Fibroblast of lung (primary cell): ENCODE data around the gene DPP6. TPM values are rescaled to one million over a fixed set of nuclear protein-coding genes. Genes with fewer than 3 reads are reported as not detected.
A peak's percentile ranks its signal among the peaks of the same experiment; 100 is the strongest.

ENCODE experiments used
- DNase-seq, 2 donors: peaks; one replicate each; pipeline versions ENCODE4 v3.0.0 to v3.0.0-alpha.2; 2010; ENCODE audit warnings: low read depth in 2 of 2
- H2AFZ ChIP-seq: 2 replicates; pipeline ENCODE4 v1.5.1; 2012; ENCODE audit warnings: low read length, control low read depth, inconsistent platforms
- H3K27ac ChIP-seq: 2 replicates; pipeline ENCODE4 v1.5.1; 2011; ENCODE audit warnings: low read length, control low read depth; ENCODE audit not compliant: insufficient read depth
- H3K27me3 ChIP-seq: 2 replicates; pipeline ENCODE4 v1.5.1; 2011; ENCODE audit warnings: mild to moderate bottlenecking, low read length; ENCODE audit not compliant: control insufficient read depth, insufficient read depth
- H3K36me3 ChIP-seq: 2 replicates; pipeline ENCODE4 v1.5.1; 2011; ENCODE audit warnings: low read length; ENCODE audit not compliant: control insufficient read depth, insufficient read depth
- H3K4me1 ChIP-seq: 2 replicates; pipeline ENCODE4 v1.5.1; 2011; ENCODE audit warnings: low read length; ENCODE audit not compliant: control insufficient read depth, insufficient read depth; ENCODE audit errors: extremely low read depth
- H3K4me2 ChIP-seq: 2 replicates; pipeline ENCODE4 v1.5.1; 2011; ENCODE audit warnings: low read length, control low read depth; ENCODE audit not compliant: insufficient read depth; ENCODE audit errors: extremely low read depth
- H3K4me3 ChIP-seq, 4 experiments: fragments of 200-600 bp in 1 of 4; sonication (generic) in 1 of 4; replicated peaks in 1 of 4; 2 replicates each; pipeline ENCODE4 v1.5.1; 2011 to 2016; ENCODE audit warnings: low read length in 4 of 4, low read depth in 3 of 4, mild to moderate bottlenecking in 3 of 4, control low read depth in 2 of 4, inconsistent platforms in 1 of 4, mixed read lengths in 1 of 4; ENCODE audit not compliant: insufficient read depth in 1 of 4; ENCODE audit errors: control extremely low read depth in 1 of 4
- H3K79me2 ChIP-seq: 2 replicates; pipeline ENCODE4 v1.5.1; 2012; ENCODE audit warnings: mild to moderate bottlenecking, low read length, inconsistent platforms; ENCODE audit not compliant: control insufficient read depth, insufficient read depth
- H3K9ac ChIP-seq: 2 replicates; pipeline ENCODE4 v1.5.1; 2011; ENCODE audit warnings: mild to moderate bottlenecking, low read length, control low read depth; ENCODE audit not compliant: insufficient read depth
- H3K9me3 ChIP-seq: 2 replicates; pipeline ENCODE4 v1.5.1; 2012; ENCODE audit warnings: low read depth, low read length; ENCODE audit not compliant: control insufficient read depth, insufficient read depth
- H4K20me1 ChIP-seq: 2 replicates; pipeline ENCODE4 v1.5.1; 2011; ENCODE audit warnings: low read length; ENCODE audit not compliant: control insufficient read depth, insufficient read depth; ENCODE audit errors: extremely low read depth
- EZH2 ChIP-seq: IDR thresholded peaks from 2 replicates; pipeline ENCODE4 v1.5.1; 2012; ENCODE audit warnings: low read length, control low read depth, mild to moderate bottlenecking; ENCODE audit errors: missing control alignments
- polyA plus RNA-seq, 2 donors: library from polyadenylated mRNA; depleted of rRNA in 1 of 2; stranded (reverse) in 1 of 2; unstranded in 1 of 2; fragments of >200 nt; gene quantifications; 2 replicates each; pipeline ENCODE4 v1.2.1, GENCODE V29; 2011 to 2012; ENCODE audit warnings: missing spikeins in 1 of 2
- total RNA-seq: library from RNA; depleted of rRNA; stranded (reverse); fragments of >200 nt; gene quantifications from 2 replicates; pipeline ENCODE4 v1.2.1, GENCODE V29; 2014
- TF ChIP-seq, protein P1 (sequence below), 2 donors: IDR thresholded peaks in 1 of 2; conservative IDR thresholded peaks in 1 of 2; 1 replicate in 1 of 2; 2 replicates in 1 of 2; pipeline ENCODE4 v1.5.1; 2011 to 2012; ENCODE audit warnings: low read length in 2 of 2, control low read depth in 1 of 2, inconsistent platforms in 1 of 2, low read depth in 1 of 2, mild to moderate bottlenecking in 1 of 2

The DPP6 gene
- total and polyA plus RNA-seq, 2 donors (not counting 1 experiment from before 2014, with no cell fraction given), result not detected

DNA sequence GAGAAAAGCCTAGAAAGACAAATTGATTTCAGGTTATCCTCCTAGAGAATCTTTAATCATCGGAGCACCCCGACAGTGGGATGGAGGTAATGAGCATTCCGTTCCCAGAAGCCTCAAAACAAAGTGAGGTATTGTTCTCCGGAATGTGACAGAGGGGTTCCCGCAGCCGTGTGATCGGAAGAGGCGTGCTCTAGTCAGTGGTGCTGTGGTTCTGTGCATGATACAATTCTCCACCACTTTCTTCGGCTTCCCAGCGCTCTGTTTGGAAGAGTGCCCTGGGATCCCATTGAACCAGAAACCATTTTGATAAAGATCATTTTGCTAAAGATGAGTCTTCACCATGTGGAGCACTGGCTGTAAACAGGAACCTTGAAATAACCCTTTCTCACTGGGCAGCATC, 516.1 kb downstream of the DPP6 start:
- no peak overlapping the region for H3K9ac ChIP-seq
- H3K4me1 ChIP-seq, result no peaks in the 10 kb centered on the region
- no peaks in the 10 kb centered on the region for H3K79me2 ChIP-seq
- TF ChIP-seq, protein P1, sequence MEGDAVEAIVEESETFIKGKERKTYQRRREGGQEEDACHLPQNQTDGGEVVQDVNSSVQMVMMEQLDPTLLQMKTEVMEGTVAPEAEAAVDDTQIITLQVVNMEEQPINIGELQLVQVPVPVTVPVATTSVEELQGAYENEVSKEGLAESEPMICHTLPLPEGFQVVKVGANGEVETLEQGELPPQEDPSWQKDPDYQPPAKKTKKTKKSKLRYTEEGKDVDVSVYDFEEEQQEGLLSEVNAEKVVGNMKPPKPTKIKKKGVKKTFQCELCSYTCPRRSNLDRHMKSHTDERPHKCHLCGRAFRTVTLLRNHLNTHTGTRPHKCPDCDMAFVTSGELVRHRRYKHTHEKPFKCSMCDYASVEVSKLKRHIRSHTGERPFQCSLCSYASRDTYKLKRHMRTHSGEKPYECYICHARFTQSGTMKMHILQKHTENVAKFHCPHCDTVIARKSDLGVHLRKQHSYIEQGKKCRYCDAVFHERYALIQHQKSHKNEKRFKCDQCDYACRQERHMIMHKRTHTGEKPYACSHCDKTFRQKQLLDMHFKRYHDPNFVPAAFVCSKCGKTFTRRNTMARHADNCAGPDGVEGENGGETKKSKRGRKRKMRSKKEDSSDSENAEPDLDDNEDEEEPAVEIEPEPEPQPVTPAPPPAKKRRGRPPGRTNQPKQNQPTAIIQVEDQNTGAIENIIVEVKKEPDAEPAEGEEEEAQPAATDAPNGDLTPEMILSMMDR (conservative IDR thresholded peaks at IDR 0.05 in 1 of 2, IDR thresholded peaks at IDR 0.05 in 1 of 2; ENCODE audit: low read depth in 1 of 2, low read length in 2 of 2), result no peak
- TF ChIP-seq EZH2, result no peak
- peak in 1 of 2 donors; percentile 35 for DNase-seq
- no peak overlapping the region for H3K4me3 ChIP-seq
- no peaks in the 10 kb centered on the region for H3K27me3 ChIP-seq
- no peak overlapping the region for H2AFZ ChIP-seq
- H3K36me3 ChIP-seq, result no peaks in the 10 kb centered on the region
- H3K27ac ChIP-seq, result no peak overlapping the region
- no peaks in the 10 kb centered on the region for H3K9me3 ChIP-seq
- H4K20me1 ChIP-seq, result no peaks in the 10 kb centered on the region
- H3K4me2 ChIP-seq, result no peak overlapping the region

DNA sequence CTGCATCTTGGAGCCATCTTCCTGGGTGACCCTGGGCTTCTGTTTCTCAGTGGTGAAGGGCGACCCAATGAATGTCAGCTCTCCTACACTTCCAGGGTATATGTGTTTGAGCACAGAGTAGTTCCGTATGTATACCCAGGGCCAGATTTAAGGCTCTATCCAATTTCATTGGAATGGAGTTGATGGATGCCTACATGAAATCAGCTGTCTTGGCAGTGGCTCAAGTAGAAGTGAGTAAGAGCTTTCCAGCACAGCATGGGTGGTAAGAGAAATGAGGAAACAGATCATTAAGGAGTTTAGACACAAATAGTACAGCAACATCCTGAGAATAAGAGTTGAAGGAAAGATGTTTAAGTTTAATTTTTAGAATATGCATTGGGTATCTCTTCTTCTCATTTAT, 517.7 kb downstream of the DPP6 start:
- H3K27ac ChIP-seq, result no peak overlapping the region
- no peak overlapping the region for H2AFZ ChIP-seq
- H3K79me2 ChIP-seq, result no peaks in the 10 kb centered on the region
- TF ChIP-seq, protein P1 (conservative IDR thresholded peaks at IDR 0.05 in 1 of 2, IDR thresholded peaks at IDR 0.05 in 1 of 2; ENCODE audit: low read depth in 1 of 2, low read length in 2 of 2), result no peak
- TF ChIP-seq EZH2, result no peak
- H3K4me1 ChIP-seq, result no peaks in the 10 kb centered on the region
- H3K9ac ChIP-seq, result no peak overlapping the region
- H3K4me3 ChIP-seq, result no peak overlapping the region
- H3K27me3 ChIP-seq, result no peaks in the 10 kb centered on the region
- H3K36me3 ChIP-seq, result no peaks in the 10 kb centered on the region
- DNase-seq, result peak in 1 of 2 donors; percentile 71
- no peak overlapping the region for H3K4me2 ChIP-seq
- H3K9me3 ChIP-seq, result no peaks in the 10 kb centered on the region
- no peaks in the 10 kb centered on the region for H4K20me1 ChIP-seq

DNA sequence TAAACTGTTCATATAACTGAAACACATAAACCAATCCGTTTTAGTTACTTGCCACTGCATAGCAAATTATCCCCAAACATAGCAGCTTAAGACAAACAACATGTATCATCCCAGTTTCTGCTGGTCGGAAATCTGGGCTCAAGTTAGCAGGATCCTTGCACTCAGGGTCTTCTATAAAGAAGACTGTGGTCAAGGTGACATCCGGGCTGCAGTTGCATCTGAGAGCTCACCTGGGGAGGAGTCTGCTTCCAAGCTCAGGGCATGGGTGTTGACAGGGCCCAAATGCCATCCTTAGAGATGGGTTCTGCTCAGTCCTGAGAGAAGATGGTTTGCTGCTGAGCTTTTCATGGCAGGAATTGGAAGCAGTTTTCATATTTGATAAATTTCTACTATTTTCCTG, 519.6 kb downstream of the DPP6 start:
- TF ChIP-seq, protein P1 (conservative IDR thresholded peaks at IDR 0.05 in 1 of 2, IDR thresholded peaks at IDR 0.05 in 1 of 2; ENCODE audit: low read depth in 1 of 2, low read length in 2 of 2), result no peak
- no peak for TF ChIP-seq EZH2

More for the DNA sequence above, 519.6 kb downstream of the DPP6 start:
- H3K27ac ChIP-seq, result no peak overlapping the region
- H3K9ac ChIP-seq, result no peak overlapping the region
- no peak overlapping the region for H2AFZ ChIP-seq
- H3K4me2 ChIP-seq, result no peak overlapping the region
- no peaks in the 10 kb centered on the region for H3K79me2 ChIP-seq
- H3K9me3 ChIP-seq, result no peaks in the 10 kb centered on the region
- no peak overlapping the region for H3K4me3 ChIP-seq
- no peaks in the 10 kb centered on the region for H3K27me3 ChIP-seq
- no peaks in the 10 kb centered on the region for H4K20me1 ChIP-seq
- no peaks in the 10 kb centered on the region for H3K36me3 ChIP-seq
- no peaks in the 10 kb centered on the region for H3K4me1 ChIP-seq
- no peak for DNase-seq
